Fibroblast of lung (primary cell): ENCODE data around the gene WWC2. TPM values are rescaled to one million over a fixed set of nuclear protein-coding genes. Genes with fewer than 3 reads are reported as not detected.

Experiments
- DNase-seq, 2 donors: peaks; one replicate each; pipeline versions ENCODE4 v3.0.0 to v3.0.0-alpha.2; 2010; ENCODE audit warnings: low read depth in 2 of 2
- H2AFZ ChIP-seq: 2 replicates; pipeline ENCODE4 v1.5.1; 2012; ENCODE audit warnings: low read length, control low read depth, inconsistent platforms
- H3K27ac ChIP-seq: 2 replicates; pipeline ENCODE4 v1.5.1; 2011; ENCODE audit warnings: low read length, control low read depth; ENCODE audit not compliant: insufficient read depth
- H3K27me3 ChIP-seq: 2 replicates; pipeline ENCODE4 v1.5.1; 2011; ENCODE audit warnings: mild to moderate bottlenecking, low read length; ENCODE audit not compliant: control insufficient read depth, insufficient read depth
- H3K36me3 ChIP-seq: 2 replicates; pipeline ENCODE4 v1.5.1; 2011; ENCODE audit warnings: low read length; ENCODE audit not compliant: control insufficient read depth, insufficient read depth
- H3K4me1 ChIP-seq: 2 replicates; pipeline ENCODE4 v1.5.1; 2011; ENCODE audit warnings: low read length; ENCODE audit not compliant: control insufficient read depth, insufficient read depth; ENCODE audit errors: extremely low read depth
- H3K4me2 ChIP-seq: 2 replicates; pipeline ENCODE4 v1.5.1; 2011; ENCODE audit warnings: low read length, control low read depth; ENCODE audit not compliant: insufficient read depth; ENCODE audit errors: extremely low read depth
- H3K4me3 ChIP-seq, 4 experiments: fragments of 200-600 bp in 1 of 4; sonication (generic) in 1 of 4; replicated peaks in 1 of 4; 2 replicates each; pipeline ENCODE4 v1.5.1; 2011 to 2016; ENCODE audit warnings: low read length in 4 of 4, low read depth in 3 of 4, mild to moderate bottlenecking in 3 of 4, control low read depth in 2 of 4, inconsistent platforms in 1 of 4, mixed read lengths in 1 of 4; ENCODE audit not compliant: insufficient read depth in 1 of 4; ENCODE audit errors: control extremely low read depth in 1 of 4
- H3K79me2 ChIP-seq: 2 replicates; pipeline ENCODE4 v1.5.1; 2012; ENCODE audit warnings: mild to moderate bottlenecking, low read length, inconsistent platforms; ENCODE audit not compliant: control insufficient read depth, insufficient read depth
- H3K9ac ChIP-seq: 2 replicates; pipeline ENCODE4 v1.5.1; 2011; ENCODE audit warnings: mild to moderate bottlenecking, low read length, control low read depth; ENCODE audit not compliant: insufficient read depth
- H3K9me3 ChIP-seq: 2 replicates; pipeline ENCODE4 v1.5.1; 2012; ENCODE audit warnings: low read depth, low read length; ENCODE audit not compliant: control insufficient read depth, insufficient read depth
- H4K20me1 ChIP-seq: 2 replicates; pipeline ENCODE4 v1.5.1; 2011; ENCODE audit warnings: low read length; ENCODE audit not compliant: control insufficient read depth, insufficient read depth; ENCODE audit errors: extremely low read depth
- EZH2 ChIP-seq: IDR thresholded peaks from 2 replicates; pipeline ENCODE4 v1.5.1; 2012; ENCODE audit warnings: low read length, control low read depth, mild to moderate bottlenecking; ENCODE audit errors: missing control alignments
- polyA plus RNA-seq, 2 donors: library from polyadenylated mRNA; depleted of rRNA in 1 of 2; stranded (reverse) in 1 of 2; unstranded in 1 of 2; fragments of >200 nt; gene quantifications; 2 replicates each; pipeline ENCODE4 v1.2.1, GENCODE V29; 2011 to 2012; ENCODE audit warnings: missing spikeins in 1 of 2
- total RNA-seq: library from RNA; depleted of rRNA; stranded (reverse); fragments of >200 nt; gene quantifications from 2 replicates; pipeline ENCODE4 v1.2.1, GENCODE V29; 2014
- TF ChIP-seq, protein P1 (sequence below), 2 donors: IDR thresholded peaks in 1 of 2; conservative IDR thresholded peaks in 1 of 2; 1 replicate in 1 of 2; 2 replicates in 1 of 2; pipeline ENCODE4 v1.5.1; 2011 to 2012; ENCODE audit warnings: low read length in 2 of 2, control low read depth in 1 of 2, inconsistent platforms in 1 of 2, low read depth in 1 of 2, mild to moderate bottlenecking in 1 of 2

WWC2 gene
- total and polyA plus RNA-seq, 2 donors (not counting 1 experiment from before 2014, with no cell fraction given), result 31.6 to 34.0 TPM

DNA sequence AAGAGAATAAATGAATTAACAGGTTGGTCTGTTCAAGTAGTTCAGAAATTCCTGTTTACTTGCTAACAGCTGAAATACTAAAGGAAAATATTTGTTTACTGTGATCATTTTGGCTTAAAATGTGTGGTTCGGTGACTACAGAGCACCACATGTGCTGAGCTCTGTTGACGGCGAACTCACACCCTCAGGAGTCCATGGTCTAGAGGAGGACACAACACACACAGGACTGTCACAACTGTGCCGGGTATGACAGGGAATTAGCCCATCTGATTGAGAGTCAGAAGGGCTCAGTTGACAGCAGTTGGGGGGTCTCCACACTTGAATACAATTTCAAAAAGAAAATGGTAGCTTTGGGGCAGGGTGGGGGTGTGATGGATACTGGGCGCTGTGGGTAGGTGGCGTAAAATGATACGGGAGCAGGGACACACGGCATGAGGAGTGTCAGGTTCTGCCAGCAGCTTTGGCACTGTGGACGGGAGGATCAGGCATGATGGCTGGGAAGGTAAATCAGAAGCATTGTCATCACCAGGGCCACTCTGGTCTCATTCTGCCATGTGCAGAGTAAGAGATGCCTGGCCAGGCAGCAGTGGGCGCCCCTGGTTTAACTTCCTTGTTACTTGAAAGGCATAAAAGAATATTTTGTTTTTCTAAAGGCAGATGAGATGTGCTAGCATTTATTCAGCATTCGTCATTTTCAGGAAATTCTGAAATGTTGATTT is 187.7 kb downstream of the WWC2 start:
- no peak overlapping the region for H2AFZ ChIP-seq
- H3K4me3 ChIP-seq, result no peak overlapping the region
- peaks cover 21% of the 10 kb centered on the region for H3K36me3 ChIP-seq
- H4K20me1 ChIP-seq, result no peaks in the 10 kb centered on the region
- no peaks in the 10 kb centered on the region for H3K79me2 ChIP-seq
- peaks cover 14% of the 10 kb centered on the region for H3K4me1 ChIP-seq
- H3K27me3 ChIP-seq, result no peaks in the 10 kb centered on the region
- H3K9ac ChIP-seq, result no peak overlapping the region
- no peak overlapping the region for H3K27ac ChIP-seq
- no peak for DNase-seq
- no peaks in the 10 kb centered on the region for H3K9me3 ChIP-seq
- no peak overlapping the region for H3K4me2 ChIP-seq
- no peak for TF ChIP-seq EZH2
- TF ChIP-seq, protein P1, sequence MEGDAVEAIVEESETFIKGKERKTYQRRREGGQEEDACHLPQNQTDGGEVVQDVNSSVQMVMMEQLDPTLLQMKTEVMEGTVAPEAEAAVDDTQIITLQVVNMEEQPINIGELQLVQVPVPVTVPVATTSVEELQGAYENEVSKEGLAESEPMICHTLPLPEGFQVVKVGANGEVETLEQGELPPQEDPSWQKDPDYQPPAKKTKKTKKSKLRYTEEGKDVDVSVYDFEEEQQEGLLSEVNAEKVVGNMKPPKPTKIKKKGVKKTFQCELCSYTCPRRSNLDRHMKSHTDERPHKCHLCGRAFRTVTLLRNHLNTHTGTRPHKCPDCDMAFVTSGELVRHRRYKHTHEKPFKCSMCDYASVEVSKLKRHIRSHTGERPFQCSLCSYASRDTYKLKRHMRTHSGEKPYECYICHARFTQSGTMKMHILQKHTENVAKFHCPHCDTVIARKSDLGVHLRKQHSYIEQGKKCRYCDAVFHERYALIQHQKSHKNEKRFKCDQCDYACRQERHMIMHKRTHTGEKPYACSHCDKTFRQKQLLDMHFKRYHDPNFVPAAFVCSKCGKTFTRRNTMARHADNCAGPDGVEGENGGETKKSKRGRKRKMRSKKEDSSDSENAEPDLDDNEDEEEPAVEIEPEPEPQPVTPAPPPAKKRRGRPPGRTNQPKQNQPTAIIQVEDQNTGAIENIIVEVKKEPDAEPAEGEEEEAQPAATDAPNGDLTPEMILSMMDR (conservative IDR thresholded peaks at IDR 0.05 in 1 of 2, IDR thresholded peaks at IDR 0.05 in 1 of 2; ENCODE audit: low read depth in 1 of 2, low read length in 2 of 2), result no peak

DNA sequence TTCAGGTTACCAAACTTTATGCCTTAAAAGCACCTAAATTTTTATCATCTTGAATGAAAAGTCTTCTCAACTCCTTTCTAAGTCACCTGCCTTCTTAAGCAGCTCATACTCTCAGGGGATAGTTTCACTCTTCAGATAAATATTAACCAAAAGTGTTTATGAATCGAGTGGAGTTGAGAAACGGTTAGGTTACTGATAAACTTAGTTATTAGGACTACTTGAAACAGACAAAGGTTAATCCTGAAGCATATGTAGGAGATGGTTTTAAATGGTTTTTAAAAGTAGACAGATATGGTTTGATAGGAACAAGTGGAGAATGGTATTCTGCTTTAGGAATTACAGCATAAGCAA is 188.2 kb downstream of the WWC2 start:
- Histone ChIP-seq H3K36me3 (peaks cover 21% of the 10 kb centered on the region), H3K9ac (no peak overlapping the region), H3K27me3 (no peaks in the 10 kb centered on the region), H3K79me2 (no peaks in the 10 kb centered on the region), H3K4me1 (peaks cover 14% of the 10 kb centered on the region), H3K9me3 (no peaks in the 10 kb centered on the region), H4K20me1 (no peaks in the 10 kb centered on the region), H3K4me3 (no peak overlapping the region), H2AFZ (no peak overlapping the region), H3K27ac (no peak overlapping the region), H3K4me2 (no peak overlapping the region)
- DNase-seq, result no peak
- TF ChIP-seq, protein P1 (conservative IDR thresholded peaks at IDR 0.05 in 1 of 2, IDR thresholded peaks at IDR 0.05 in 1 of 2; ENCODE audit: low read depth in 1 of 2, low read length in 2 of 2), result no peak

DNA sequence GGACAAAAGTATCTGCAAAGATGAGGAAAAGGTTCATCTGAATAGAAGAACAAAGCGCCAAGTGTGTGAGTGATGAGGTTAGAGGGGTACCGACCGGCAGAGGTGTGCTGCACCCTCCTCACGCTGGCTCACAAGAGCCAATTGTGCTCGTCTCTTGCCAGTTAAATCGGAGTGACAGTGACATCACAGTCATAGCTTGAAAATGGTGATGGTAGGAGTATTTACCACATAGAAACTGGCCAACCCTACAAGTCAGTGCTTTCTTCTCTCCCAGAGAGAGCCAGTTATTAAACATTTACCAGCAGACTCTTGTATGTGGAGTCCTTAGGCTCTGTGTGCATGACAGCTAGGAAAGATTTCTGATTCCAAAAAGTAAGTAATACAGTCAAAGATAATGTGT is 188.6 kb downstream of the WWC2 start:
- Histone ChIP-seq H3K9ac (no peak overlapping the region), H3K36me3 (peaks cover 21% of the 10 kb centered on the region), H3K4me1 (peaks cover 14% of the 10 kb centered on the region), H3K9me3 (no peaks in the 10 kb centered on the region), H4K20me1 (no peaks in the 10 kb centered on the region), H3K27me3 (no peaks in the 10 kb centered on the region), H3K79me2 (no peaks in the 10 kb centered on the region), H3K4me3 (no peak overlapping the region), H3K4me2 (no peak overlapping the region), H3K27ac (no peak overlapping the region), H2AFZ (no peak overlapping the region)
- TF ChIP-seq EZH2, result no peak
- TF ChIP-seq, protein P1 (conservative IDR thresholded peaks at IDR 0.05 in 1 of 2, IDR thresholded peaks at IDR 0.05 in 1 of 2; ENCODE audit: low read depth in 1 of 2, low read length in 2 of 2), result no peak
- no peak for DNase-seq
